ENCODE results near the gene PKNOX2. TPM values are rescaled to one million over a fixed set of nuclear protein-coding genes. Genes with fewer than 3 reads are reported as not detected.

PKNOX2 gene
- total RNA-seq, 4 donors from 2014 or later, result 0.27 to 4.8 (median 0.75) TPM; not detected in 1

DNA sequence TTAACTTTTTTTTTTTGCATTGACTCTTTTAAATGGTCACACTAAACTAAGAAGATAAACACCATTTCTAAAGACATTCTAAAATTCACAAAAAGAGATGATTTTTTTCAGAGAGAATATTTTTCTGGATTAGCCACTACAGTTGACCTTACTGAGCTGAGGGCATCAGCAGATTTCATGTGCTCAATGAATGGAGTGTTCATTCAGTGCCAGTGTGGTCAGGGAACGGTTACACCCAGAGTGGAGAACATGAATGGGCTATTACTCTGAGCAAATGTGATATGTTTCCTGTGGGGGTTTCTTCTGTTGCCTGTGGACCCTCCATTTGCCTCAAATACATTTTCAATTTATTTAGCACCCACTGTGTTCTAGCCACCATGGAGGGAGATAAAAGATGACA, 19.1 kb downstream of the PKNOX2 start:
- no peak overlapping the region for H3K4me3 ChIP-seq
- DNase-seq, result no peak

DNA sequence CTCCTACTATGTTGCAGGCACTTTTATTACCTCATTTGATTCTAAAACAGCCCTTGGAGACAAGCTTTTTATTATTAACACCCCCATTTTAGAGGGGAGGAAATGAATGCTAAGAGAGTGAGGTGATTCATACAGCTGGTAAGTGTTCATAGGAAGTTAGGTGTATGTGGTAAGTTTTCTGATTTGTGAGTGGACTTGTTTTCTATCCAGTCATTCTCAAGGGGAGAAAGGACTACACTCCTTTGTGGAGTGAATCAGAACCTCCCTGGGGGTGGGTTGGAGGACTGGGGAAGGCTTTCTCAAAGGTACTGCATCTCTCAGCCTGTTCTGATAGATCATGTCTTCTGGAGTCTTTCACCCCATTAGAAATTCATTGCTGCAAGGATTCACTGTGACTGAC, 23.5 kb downstream of the PKNOX2 start:
- Histone ChIP-seq H3K4me3 (no peak overlapping the region), H3K9me3 (no peaks in the 10 kb centered on the region), H3K4me1 (no peaks in the 10 kb centered on the region), H3K27ac (no peak overlapping the region), H3K27me3 (peaks cover 6% of the 10 kb centered on the region), H3K36me3 (no peaks in the 10 kb centered on the region)
- TF ChIP-seq POLR2A (IDR thresholded peaks at IDR 0.05) (no peak), POLR2AphosphoS5 (IDR thresholded peaks at IDR 0.05) (no peak), EP300 (IDR thresholded peaks at IDR 0.05; ENCODE audit: low read depth) (no peak)
- TF ChIP-seq, protein P1, sequence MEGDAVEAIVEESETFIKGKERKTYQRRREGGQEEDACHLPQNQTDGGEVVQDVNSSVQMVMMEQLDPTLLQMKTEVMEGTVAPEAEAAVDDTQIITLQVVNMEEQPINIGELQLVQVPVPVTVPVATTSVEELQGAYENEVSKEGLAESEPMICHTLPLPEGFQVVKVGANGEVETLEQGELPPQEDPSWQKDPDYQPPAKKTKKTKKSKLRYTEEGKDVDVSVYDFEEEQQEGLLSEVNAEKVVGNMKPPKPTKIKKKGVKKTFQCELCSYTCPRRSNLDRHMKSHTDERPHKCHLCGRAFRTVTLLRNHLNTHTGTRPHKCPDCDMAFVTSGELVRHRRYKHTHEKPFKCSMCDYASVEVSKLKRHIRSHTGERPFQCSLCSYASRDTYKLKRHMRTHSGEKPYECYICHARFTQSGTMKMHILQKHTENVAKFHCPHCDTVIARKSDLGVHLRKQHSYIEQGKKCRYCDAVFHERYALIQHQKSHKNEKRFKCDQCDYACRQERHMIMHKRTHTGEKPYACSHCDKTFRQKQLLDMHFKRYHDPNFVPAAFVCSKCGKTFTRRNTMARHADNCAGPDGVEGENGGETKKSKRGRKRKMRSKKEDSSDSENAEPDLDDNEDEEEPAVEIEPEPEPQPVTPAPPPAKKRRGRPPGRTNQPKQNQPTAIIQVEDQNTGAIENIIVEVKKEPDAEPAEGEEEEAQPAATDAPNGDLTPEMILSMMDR (IDR thresholded peaks at IDR 0.05), result no peak
- in situ Hi-C loops (cut with MboI; ENCODE audit: low pct_ligation_motif_present in 1 of 4, low pct_unique_long_range_greater_than_20kb in 1 of 4, low sequenced_read_pairs in 3 of 4), result no loop called here
- intact Hi-C loops (cut with DNase I; ENCODE audit: low total_unique reads), result no loop called here
- DNase-seq, result no peak

More for the DNA sequence above, 19.1 kb downstream of the PKNOX2 start:
- TF ChIP-seq POLR2AphosphoS5 (IDR thresholded peaks at IDR 0.05) (no peak), EP300 (IDR thresholded peaks at IDR 0.05; ENCODE audit: low read depth) (no peak), POLR2A (IDR thresholded peaks at IDR 0.05) (no peak)
- TF ChIP-seq, protein P1 (IDR thresholded peaks at IDR 0.05), result no peak
- Histone ChIP-seq H3K27me3 (peaks cover 6% of the 10 kb centered on the region), H3K27ac (no peak overlapping the region), H3K9me3 (no peaks in the 10 kb centered on the region), H3K4me1 (no peaks in the 10 kb centered on the region), H3K36me3 (no peaks in the 10 kb centered on the region)
- in situ Hi-C loops (cut with MboI; ENCODE audit: low pct_ligation_motif_present in 1 of 4, low pct_unique_long_range_greater_than_20kb in 1 of 4, low sequenced_read_pairs in 3 of 4), result no loop called here
- intact Hi-C loops (cut with DNase I; ENCODE audit: low total_unique reads), result no loop called here
- 68 to 100% methylated on average over 1 of the region's 1 CpG for WGBS, 2 donors (ENCODE audit: low coverage in 1 of 2)

DNA sequence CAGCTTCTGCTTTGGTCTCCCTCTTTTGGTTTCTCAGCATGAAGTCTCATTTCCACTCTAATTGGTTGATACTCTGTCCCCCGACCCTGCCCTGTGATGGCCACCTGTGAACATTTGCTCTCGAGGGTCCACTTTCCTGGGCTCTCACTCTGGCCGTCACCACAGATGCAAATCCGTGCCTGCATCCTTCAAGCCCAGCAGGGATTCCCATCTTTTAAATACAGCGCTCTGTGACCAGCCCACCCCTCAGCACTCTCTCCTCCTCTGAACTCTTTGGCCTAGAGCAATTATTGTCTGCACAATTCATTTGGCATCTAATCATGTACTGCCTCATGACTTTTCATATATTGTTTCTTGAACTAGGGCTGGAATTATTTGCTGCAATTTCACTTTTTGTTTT, 26.0 kb downstream of the PKNOX2 start:
- H3K4me3 ChIP-seq, result no peak overlapping the region
- no peaks in the 10 kb centered on the region for H3K9me3 ChIP-seq
- H3K27ac ChIP-seq, result no peak overlapping the region
- no peak for TF ChIP-seq POLR2A (IDR thresholded peaks at IDR 0.05)
- no peak for TF ChIP-seq EP300 (IDR thresholded peaks at IDR 0.05; ENCODE audit: low read depth)
- TF ChIP-seq, protein P1 (IDR thresholded peaks at IDR 0.05), result no peak
- TF ChIP-seq POLR2AphosphoS5 (IDR thresholded peaks at IDR 0.05), result no peak
- in situ Hi-C loops (cut with MboI; ENCODE audit: low pct_ligation_motif_present in 1 of 4, low pct_unique_long_range_greater_than_20kb in 1 of 4, low sequenced_read_pairs in 3 of 4), result no loop called here
- no peak for DNase-seq
- no peaks in the 10 kb centered on the region for H3K4me1 ChIP-seq
- H3K36me3 ChIP-seq, result no peaks in the 10 kb centered on the region
- 54 to 68% methylated on average over 4 to 5 of the region's 5 CpGs for WGBS, 2 donors (ENCODE audit: low coverage in 1 of 2)
- peaks cover 6% of the 10 kb centered on the region for H3K27me3 ChIP-seq
- intact Hi-C loops (cut with DNase I; ENCODE audit: low total_unique reads), result no loop called here

DNA sequence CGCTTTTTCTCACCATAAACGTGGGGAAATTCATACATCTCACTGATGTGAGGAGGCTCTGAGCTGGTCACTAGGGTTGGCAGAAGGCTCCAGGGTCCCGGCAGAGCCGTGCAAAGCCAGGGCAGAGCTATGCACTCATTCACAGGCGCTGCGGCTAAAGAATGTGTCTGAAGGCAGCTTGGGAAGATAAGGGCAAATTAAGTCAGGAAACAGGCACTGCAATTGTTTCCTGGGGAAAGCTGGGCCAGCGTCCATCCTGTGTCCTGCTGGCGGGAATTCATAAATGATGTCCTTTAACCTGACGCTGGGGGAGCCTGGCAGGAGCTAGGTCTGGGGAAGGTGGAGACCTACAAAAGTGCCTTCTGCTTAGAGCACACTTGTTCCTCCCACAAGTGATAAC, 27.6 kb downstream of the PKNOX2 start:
- Histone ChIP-seq H3K4me1 (no peaks in the 10 kb centered on the region), H3K36me3 (no peaks in the 10 kb centered on the region), H3K9me3 (no peaks in the 10 kb centered on the region), H3K4me3 (no peak overlapping the region), H3K27ac (no peak overlapping the region), H3K27me3 (no peaks in the 10 kb centered on the region)
- TF ChIP-seq POLR2A (IDR thresholded peaks at IDR 0.05) (no peak), POLR2AphosphoS5 (IDR thresholded peaks at IDR 0.05) (no peak), EP300 (IDR thresholded peaks at IDR 0.05; ENCODE audit: low read depth) (no peak)
- TF ChIP-seq, protein P1 (IDR thresholded peaks at IDR 0.05), result no peak
- in situ Hi-C loops (cut with MboI; ENCODE audit: low pct_ligation_motif_present in 1 of 4, low pct_unique_long_range_greater_than_20kb in 1 of 4, low sequenced_read_pairs in 3 of 4), result no loop called here
- DNase-seq, result no peak
- intact Hi-C loops (cut with DNase I; ENCODE audit: low total_unique reads), result no loop called here
- 20 to 37% methylated on average over 5 to 9 of the region's 9 CpGs for WGBS, 2 donors (ENCODE audit: low coverage in 1 of 2)

Measured in transverse colon (tissue), 4 donors.